Kidney epithelial cell (primary cell): ENCODE results near the gene PCBP3. TPM values are rescaled to one million over a fixed set of nuclear protein-coding genes. Genes with fewer than 3 reads are reported as not detected.
"Not testable (repeated sequence)": the region's sequence is repeated elsewhere in the genome, so short reads cannot be mapped to it uniquely, and the experiment has no call there.

Experiments
- DNase-seq: peaks from one replicate; pipeline ENCODE4 v3.0.0-alpha.2; 2010; ENCODE audit warnings: low read depth
- H3K27me3 ChIP-seq: 2 replicates; pipeline ENCODE4 v1.6.0; 2011; ENCODE audit warnings: low read length; ENCODE audit not compliant: control insufficient read depth, insufficient read depth
- H3K36me3 ChIP-seq: 2 replicates; pipeline ENCODE4 v1.5.1; 2011; ENCODE audit warnings: low read length; ENCODE audit not compliant: control insufficient read depth, insufficient read depth
- H3K4me3 ChIP-seq: 2 replicates; pipeline ENCODE4 v1.5.1; 2011; ENCODE audit warnings: low read depth, mild to moderate bottlenecking, control low read depth, low read length
- CTCF ChIP-seq: IDR thresholded peaks from 2 replicates; pipeline ENCODE4 v1.5.1; 2011; ENCODE audit warnings: mild to moderate bottlenecking, moderate library complexity, low read length, control low read depth, inconsistent platforms; ENCODE audit not compliant: insufficient read depth, poor library complexity, severe bottlenecking
- total RNA-seq: library from RNA; depleted of rRNA; stranded (reverse); fragments of >200 nt; gene quantifications from 2 replicates; pipeline ENCODE4 v1.2.3, GENCODE V29; 2015

PCBP3 gene
- total RNA-seq, 1 donor from 2014 or later: 1.3 TPM

GRCh38 chr21:45895778-45896370 lies 252.3 kb downstream of the PCBP3 start:
- Histone ChIP-seq H3K4me3 (no peak overlapping the region), H3K36me3 (no peaks in the 10 kb centered on the region), H3K27me3 (peaks cover 15% of the 10 kb centered on the region)
- TF ChIP-seq CTCF: no peak
- no peak for DNase-seq

DNA sequence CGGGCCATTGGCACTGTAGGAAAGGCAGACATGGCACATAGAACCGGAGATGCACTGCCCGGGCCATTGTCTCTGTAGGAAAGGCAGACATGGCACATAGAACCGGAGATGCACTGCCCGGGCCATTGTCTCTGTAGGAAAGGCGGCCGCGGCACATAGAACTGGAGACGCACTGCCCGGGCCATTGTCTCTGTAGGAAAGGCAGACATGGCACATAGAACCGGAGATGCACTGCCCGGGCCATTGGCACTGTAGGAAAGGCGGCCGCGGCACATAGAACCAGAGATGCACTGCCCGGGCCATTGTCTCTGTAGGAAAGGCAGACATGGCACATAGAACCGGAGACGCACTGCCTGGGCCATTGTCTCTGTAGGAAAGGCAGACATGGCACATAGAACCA lies 252.9 kb downstream of the PCBP3 start:
- DNase-seq, H3K4me3 ChIP-seq, H3K36me3 ChIP-seq: not testable (repeated sequence)
- H3K27me3 ChIP-seq: peaks cover 13% of the 10 kb centered on the region

GRCh38 chr21:45897191-45898027 lies 253.9 kb downstream of the PCBP3 start:
- H3K27me3 ChIP-seq: peaks cover 5% of the 10 kb centered on the region
- no peak for DNase-seq
- H3K36me3 ChIP-seq: no peaks in the 10 kb centered on the region
- TF ChIP-seq CTCF: no peak
- no peak overlapping the region for H3K4me3 ChIP-seq

DNA sequence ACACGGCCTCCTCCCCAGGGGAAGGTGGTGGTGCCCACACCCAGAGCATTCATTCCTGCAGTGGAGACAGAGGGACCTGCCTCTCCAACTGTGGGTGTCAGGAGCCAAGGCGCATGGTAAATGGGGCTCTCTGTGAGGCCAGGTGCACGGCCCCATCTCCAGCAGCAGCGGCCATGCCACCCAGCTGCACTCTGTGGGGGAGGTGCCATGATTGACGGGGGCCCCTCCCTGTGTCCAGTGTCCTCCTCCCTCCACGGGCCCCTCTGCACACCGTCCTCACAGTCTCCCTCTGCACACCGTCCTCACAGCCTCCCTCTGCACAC lies 254.5 kb downstream of the PCBP3 start:
- Histone ChIP-seq H3K36me3 (no peaks in the 10 kb centered on the region), H3K27me3 (peaks cover 3% of the 10 kb centered on the region), H3K4me3 (no peak overlapping the region)
- DNase-seq: no peak
- no peak for TF ChIP-seq CTCF

- DNase-seq: no peak
- Histone ChIP-seq H3K36me3 (no peaks in the 10 kb centered on the region), H3K27me3 (peaks cover under 1% of the 10 kb centered on the region), H3K4me3 (no peak overlapping the region)
- TF ChIP-seq CTCF: no peak
These were observed 255.3 kb downstream of the PCBP3 start for GRCh38 chr21:45898781-45899180.

- no peaks in the 10 kb centered on the region for H3K36me3 ChIP-seq
- no peak for TF ChIP-seq CTCF
- H3K27me3 ChIP-seq: no peaks in the 10 kb centered on the region
- H3K4me3 ChIP-seq: no peak overlapping the region
- DNase-seq: no peak
These were observed 255.9 kb downstream of the PCBP3 start for GRCh38 chr21:45899317-45900033.
